Diencephalon (tissue), 1 donor: ENCODE measurements around the gene VN1R5. TPM values are rescaled to one million over a fixed set of nuclear protein-coding genes. Genes with fewer than 3 reads are reported as not detected.

Source experiments
- small RNA-seq: library from RNA; depleted of rRNA; stranded (forward); fragments of <200 nt; gene quantifications from one replicate; pipeline ENCODE3, GENCODE V24; 2014
- total RNA-seq: library from RNA; depleted of rRNA; stranded (reverse); fragments of >200 nt; gene quantifications from one replicate; pipeline ENCODE4 v1.2.3, GENCODE V29; 2014

VN1R5 gene
- not detected for total RNA-seq

GRCh38 chr1:247255772-247256171, at the start of gene VN1R5:
Gene VN1R5 (plus strand): TSS chr1:247256072.

Small RNAs within 50 kb of the gene (small RNA-seq; reads per million reads assigned to genes)
- not detected for gene RF00019

Other genes starting within 250 kb of the VN1R5 start
- gene ZNF695, start 248.0 kb upstream of the VN1R5 start, total RNA-seq, result 6.0 TPM
- gene ZNF670, start 177.3 kb upstream of the VN1R5 start, total RNA-seq, result 15.7 TPM
- gene ZNF669, start 151.7 kb upstream of the VN1R5 start, total RNA-seq, result 24.9 TPM
- gene ZNF124, start 84.1 kb upstream of the VN1R5 start, total RNA-seq, result 176 TPM
- 15.9 TPM for gene ZNF496, start 75.8 kb downstream of the VN1R5 start, total RNA-seq
- gene NLRP3, start 160.1 kb downstream of the VN1R5 start, total RNA-seq, result 1.8 TPM
- gene OR2B11, start 202.0 kb downstream of the VN1R5 start, total RNA-seq, result not detected